Stimulated activated CD8-positive, alpha-beta memory T cell treated with anti-CD3 and anti-CD28 coated beads, Interleukin-7, amount 100 ng/mL, for 48 hours (primary cell): ENCODE measurements around the gene ADAD1.
"Not testable (repeated sequence)": the region's sequence is repeated elsewhere in the genome, so short reads cannot be mapped to it uniquely, and the experiment has no call there.

Experiments used
- DNase-seq, 2 donors: peaks; one replicate each; pipeline ENCODE4 v3.0.0-alpha.2; 2020; ENCODE audit warnings: low read depth in 1 of 2; ENCODE audit errors: extremely low read depth in 1 of 2

Gene ADAD1

DNA sequence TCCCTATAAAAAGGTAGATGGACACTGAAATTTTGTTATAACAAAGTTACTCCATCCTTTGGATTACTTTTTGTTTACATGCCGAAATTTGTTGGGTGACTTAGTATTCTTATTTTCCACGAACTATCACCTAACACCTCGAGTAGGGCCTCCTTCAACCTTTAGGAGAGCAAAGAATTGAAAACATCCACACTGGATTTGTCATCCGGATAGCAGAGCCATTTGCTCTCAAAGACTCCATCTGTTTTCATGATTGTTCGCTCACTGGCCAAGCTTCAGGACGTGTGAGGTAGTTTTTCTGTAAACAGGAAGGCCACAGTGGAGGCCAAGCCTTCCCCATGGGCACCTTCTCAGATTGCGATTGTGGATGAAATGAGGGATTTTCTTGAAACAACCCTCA, at the start of gene ADAD1:
TSS of gene ADAD1 (plus strand) at position 301 of the 400 bp plus-strand sequence. CDS start 1,059 bp downstream, outside the sequence.
- no peak for DNase-seq

DNA sequence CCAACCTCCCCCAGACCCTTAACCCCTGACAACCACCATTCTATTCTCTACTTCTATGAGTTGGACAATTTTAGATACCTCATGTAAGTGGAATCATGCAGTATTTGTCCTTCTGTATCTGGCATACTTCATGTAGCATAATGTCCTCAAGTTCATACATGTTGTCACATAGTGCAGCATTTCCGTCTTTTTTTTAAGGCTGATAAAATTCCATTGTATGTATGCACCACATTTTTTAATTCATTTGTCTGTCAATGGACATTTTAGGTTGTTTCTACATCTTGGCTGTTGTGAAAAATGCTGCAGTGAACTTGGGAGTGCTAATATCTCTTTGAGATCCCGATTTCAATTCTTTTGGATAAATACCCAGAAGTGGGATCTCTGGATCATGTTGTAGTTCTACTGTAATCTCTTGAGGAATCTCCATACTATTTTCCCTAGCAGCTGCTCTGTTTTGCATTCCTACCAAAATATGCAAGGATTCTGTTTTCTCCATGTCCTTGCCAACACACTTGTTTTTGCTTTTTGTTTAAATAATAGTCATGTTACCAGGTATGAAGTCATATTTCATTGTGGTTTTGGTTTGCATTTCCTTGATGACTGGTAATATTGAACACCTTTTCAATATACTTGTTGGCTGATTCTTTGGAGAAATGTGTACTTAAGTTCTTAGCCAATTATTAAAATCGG, 48.8 kb upstream of the ADAD1 start:
- no peak for DNase-seq

DNA sequence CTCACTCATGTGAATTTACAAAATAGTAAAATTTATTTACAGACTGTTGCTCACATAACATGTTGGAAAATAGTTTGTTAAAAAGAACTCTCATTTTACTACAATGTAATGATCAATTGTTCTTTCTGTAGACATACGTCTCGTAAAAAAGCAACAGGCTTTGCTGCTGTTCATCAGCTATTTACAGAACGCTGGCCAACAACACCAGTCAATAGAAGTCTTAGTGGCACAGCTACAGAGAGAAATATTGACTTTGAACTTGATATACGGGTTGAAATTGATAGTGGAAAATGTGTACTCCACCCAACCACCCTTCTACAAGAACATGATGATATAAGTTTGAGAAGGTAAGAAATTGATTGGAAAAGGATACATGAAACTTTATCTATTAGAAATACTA, 47.6 kb upstream of the ADAD1 start:
- no peak for DNase-seq

DNA sequence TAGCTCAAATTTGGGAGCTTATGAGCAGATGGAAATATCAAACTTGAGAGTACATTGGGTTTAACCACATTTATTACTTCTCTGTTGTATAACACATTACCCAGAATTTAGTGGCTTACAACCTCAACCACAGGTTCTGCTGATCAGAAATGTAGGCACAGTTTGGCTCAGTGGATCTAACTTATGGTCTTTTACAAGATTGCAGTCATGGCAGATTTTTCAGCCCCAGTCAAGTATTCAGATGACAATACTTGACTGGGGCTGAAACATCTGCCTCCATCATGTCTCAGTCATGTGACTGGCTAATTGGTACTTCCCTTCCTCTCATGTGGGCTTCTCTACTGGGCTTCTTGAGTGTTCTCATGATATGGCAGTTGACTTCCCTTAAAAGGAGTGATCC, 44.0 kb upstream of the ADAD1 start:
- DNase-seq = no peak

DNA sequence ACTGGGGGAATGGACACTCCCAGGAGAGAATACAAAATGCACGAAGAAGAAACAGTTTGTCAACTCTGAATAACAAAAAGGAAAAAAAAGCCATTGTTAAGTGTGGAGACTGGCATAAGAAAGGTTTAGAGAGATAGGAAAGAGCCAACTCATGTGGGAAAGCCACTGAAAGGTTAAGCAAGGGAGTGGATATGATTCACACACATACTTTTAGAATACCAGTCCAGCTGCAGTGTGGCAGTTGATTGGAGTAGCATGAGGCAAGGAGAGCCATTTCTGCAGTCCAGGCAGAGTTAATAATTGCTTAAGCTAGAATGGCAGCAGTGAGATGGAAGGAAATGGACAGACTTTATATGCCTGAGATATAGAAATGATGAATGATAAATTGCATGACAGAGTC, 36.9 kb upstream of the ADAD1 start:
- DNase-seq = no peak

DNA sequence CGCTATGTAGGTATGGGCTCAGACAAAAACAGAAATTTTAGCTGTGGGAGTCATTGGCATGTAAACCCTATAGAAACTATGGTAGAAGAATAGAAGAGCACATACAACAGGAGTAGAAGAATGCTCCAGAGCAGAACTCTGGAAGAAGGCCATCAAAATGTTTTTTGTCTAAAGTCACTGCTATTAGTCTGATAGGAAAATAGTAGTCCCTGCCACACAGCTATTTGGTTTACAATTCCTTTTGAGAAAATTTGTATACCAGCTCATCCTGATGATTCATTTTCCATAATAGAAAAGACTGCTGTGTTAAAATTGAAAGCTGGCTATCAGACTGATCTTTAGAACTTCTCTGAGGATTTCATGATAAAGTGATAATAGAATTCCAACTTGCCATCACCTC, 32.8 kb upstream of the ADAD1 start:
- no peak for DNase-seq

DNA sequence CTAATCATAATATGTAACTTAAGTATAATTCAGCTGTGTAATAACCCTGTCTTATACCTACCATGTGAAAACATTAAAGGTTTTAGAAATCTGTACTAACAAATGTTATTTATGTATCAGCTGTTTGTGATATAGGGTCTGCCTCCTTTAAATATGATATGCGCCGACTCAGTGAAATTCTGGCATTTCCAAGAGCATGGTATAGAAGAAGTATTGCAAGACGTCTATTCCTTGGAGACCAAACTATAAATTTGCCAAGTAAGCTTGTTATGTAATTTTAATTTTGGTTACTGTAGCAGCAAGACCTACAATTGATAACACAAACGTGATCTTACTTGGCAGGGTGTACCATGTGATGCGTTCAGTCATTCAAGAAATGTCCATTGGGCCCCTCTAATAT, 32.3 kb upstream of the ADAD1 start:
- no peak for DNase-seq

DNA sequence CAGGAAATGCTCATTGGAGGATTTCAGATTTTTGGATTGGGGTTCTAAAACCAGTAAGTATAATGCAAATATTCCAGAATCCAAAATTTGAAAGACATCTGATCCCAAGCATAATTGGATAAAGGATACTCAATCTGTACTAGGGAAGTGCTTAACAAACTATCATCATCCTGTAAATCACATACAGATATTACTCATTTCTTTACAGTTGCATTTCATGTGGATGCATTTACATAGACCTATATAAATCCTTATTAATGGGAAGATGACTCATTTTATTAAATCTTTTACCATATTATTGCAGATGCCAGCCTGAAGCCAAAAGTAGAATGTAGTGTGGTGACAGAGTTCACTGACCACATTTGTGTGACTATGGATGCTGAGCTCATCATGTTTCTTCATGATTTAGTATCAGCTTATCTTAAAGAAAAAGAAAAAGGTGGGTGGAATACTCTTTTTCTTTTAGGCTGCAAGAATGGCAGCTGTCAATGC, 22.4 kb upstream of the ADAD1 start:
- no peak for DNase-seq

DNA sequence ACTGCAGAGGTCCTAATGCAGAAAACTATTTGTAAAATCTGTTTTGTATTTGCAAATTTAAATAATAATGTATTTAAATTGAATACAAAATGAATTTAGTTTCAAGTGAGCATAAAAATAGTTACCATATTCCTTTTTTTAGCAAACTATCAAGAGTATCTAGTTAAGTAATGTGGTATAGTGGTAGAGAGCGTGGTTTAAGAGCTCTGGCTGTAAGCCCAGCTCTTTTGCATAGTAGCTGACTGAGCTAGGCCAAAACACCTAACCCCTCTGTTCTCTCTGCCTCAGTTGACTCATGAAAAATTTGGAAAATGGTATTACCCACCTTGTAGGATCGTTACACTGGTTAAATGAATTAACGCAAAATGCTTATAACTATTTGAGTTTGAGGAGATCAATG, 18.1 kb upstream of the ADAD1 start:
- DNase-seq = no peak

DNA sequence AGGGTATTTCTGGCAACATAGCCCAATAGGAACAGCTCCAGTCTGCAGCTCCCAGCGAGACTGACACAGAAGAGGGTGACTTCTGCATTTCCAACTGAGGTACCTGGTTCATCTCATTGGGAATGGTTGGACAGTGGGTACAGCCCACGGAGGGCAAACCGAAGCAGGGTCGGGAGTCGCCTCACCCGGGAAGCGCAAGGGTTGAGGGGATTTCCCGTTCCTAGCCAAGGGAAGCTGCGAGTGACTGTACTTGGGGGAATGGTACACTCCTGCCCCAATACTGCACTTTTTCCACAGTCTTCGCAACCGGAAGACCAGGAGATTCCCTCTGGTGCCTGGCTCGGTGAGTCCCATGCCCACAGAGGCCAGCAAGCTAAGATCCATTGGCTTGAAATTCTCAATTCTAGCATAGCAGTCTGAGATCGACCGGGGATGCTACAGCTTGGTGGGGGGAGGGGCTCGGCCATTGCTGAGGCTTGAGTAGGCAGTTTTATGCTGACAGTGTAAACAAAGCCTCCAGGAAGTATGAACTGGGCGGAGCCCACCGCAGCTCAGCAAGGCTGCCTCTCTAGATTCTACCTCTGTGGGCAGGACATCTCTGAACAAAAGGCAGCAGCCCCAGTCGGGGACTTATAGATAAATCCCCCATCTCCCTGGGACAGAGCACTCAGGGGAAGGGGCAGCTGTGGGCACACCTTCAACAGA, 14.0 kb upstream of the ADAD1 start:
- no peak for DNase-seq

DNA sequence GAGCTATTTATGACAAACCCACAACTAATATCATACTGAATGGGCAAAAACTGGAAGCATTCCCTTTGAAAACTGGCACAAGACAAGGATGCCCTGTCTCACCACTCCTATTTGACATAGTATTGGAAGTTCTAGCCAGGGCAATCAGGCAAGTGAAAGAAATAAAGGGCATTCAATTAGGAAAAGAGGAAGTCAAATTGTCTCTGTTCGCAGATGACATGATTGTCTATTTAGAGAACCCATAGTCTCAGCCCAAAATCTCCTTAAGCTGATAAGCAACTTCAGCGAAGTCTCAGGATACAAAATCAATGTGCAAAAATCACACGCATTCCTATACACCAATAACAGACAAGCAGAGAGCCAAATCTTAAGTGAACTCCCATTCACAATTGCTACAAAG, 10.0 kb upstream of the ADAD1 start:
- DNase-seq = not testable (repeated sequence)

DNA sequence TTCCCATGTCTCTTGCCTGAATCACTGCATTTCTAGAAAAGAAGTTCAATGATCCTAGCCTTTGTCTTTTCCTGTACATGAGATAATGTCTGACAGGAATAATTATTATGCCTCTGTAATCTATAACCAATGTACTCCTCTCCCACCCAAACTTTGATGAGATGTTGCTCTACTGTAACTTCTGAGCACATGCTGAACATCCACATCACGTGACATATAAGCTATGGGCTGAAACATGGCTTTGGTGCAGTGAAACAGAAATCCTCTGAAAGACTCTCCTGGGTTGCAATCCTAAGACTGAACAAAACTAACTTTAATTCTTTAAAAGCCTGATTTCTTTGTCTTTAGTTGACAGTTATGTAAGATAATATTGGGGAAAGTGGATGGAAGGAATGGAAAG, 1.5 kb upstream of the ADAD1 start:
- DNase-seq = no peak

DNA sequence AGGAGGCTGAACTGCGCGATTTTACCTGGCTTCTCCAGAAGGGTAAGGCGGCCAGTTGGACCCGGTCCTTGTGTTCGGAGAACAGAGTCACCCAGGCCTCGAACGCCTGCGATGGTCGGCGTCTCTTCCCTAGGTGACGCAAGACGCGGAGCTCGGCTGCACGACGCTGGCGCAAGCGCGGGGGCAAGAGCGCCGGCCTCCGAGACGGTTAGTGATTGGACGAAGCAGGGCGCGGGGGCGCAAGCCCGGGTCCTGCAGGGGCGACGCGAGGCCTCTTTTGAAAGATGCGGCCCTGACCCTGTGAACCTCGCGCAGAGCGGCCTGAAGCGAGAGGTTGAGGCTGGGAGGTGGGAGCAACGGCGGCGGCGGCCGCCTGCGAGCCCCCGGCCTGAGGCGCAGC, 428 bp downstream of the ADAD1 start:
- DNase-seq = no peak

DNA sequence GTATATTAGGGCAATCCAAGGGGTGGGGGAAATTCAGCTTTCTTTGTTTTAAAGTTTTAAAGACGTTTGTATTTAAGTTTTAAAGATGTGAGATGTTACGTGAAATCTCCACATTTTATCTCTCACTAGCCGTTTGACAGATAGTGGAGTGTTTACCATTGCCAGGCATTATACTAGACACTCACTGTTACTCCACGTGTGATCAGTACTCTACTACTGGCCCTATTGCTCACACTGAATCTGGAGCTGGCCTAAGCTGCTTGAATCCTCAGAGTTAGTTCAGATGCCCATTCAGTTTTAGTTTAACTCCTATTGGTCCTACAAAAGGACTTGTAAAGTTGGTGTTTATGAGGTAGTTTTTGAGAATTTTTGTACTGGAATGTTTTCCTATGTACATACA, 4.5 kb downstream of the ADAD1 start:
- DNase-seq = no peak

DNA sequence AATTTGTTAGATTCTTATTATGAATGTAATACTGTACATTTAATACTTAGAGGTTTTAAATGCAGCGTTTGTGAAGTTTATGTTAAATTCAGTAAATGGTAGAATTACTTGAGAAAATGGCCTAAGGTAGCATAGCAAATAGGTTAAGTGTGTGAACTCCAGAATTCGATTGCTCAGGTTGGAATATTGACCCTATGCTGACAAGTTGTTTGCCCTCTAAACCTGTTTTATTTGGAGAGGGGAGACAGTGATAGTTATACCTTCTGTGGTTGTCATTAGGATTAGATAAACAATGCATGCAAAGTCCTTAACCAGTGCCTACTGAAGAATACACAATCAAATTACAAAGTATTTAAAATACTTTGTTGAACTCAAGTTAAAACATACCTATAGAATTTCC, 5.4 kb downstream of the ADAD1 start:
- no peak for DNase-seq

DNA sequence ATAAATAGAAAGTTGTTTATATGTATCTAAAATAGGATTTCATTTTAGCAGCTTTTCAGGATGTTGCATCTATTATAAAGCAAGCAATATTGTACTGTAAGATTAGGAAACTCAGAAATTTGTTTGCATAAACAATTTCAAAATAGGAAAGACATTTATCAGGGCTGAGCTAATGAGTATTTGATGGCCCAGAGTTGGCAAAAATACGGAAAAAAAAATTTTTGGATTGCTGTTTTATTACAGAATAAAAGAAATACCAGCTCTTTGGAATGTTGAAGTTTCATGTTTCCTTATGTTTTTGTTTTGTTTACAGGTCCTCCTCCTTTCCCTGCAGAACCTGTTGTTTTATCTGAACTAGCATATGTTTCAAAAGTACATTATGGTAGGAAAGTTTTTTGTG, 14.5 kb downstream of the ADAD1 start:
- DNase-seq = no peak

DNA sequence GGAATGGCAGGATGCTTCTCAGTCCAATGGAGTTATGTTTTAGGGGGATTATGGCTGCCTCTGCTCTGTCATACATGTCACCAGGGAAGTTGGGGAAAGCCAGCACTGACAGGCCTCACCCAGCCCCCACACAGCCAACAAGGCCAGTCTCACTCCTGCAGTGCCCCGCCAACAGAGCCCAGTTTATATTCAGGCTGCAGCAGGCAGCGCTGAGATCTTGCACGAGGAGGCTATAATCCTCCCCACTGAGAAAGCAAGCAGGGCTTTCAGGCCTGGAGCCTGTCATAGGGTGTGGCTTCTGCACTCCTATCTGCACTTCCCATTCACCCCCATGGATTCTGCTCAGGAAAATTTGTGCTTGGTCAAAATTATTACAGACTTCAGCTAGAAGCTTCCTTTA, 25.1 kb downstream of the ADAD1 start:
- no peak for DNase-seq

DNA sequence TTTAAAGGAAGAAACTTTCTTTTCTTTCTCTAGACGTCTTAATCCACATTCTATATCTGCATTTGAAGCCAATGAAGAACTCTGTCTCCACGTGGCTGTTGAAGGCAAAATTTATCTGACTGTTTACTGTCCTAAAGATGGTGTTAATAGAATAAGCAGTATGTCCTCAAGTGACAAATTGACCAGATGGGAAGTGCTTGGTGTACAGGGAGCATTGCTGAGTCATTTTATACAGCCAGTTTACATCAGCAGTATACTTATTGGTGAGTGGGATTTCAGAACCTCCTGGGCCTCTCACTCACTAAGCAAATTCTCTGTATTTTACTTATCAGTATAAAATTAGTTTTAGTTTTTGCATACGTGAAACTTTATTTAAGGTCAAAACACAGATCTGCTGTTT, 33.7 kb downstream of the ADAD1 start:
- DNase-seq = no peak

DNA sequence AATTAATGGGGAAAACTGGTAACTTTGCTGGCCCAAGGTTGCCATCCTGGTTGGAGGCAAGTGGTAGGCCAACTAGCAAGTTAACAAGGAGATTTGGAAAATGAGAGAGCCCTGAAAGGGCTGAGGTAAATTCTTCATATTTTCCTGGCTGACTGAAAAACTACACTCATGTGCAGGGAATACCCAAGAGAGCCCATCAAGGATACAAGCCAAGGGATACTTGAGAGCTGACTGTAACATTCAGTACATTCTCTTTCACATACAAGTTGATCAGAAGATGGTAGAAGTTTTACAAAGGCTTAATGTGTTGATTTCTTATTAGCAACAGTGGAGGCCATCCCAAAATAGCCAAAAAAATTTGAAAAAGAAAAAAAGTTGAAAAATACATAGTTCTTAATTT, 44.4 kb downstream of the ADAD1 start:
- DNase-seq = no peak

DNA sequence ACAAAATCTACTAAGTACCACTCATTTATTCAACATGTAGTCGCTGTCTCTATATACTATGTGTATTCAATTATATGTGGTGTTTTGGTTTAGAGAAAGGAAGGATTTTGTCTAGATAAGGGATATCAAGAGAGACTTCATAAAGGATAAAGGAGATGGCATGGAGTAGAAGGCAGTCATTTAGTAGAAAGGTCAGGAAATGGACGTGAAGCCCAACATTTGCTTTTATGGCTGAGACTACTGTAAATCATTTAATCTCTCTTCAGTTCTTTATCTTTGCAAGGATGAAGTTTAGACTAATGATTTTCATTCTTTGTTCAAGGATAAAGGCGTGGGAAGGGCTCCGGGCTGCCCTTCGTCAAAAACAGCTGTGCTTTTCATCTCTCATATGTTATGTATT, 52.5 kb downstream of the ADAD1 start:
- DNase-seq = no peak

DNA sequence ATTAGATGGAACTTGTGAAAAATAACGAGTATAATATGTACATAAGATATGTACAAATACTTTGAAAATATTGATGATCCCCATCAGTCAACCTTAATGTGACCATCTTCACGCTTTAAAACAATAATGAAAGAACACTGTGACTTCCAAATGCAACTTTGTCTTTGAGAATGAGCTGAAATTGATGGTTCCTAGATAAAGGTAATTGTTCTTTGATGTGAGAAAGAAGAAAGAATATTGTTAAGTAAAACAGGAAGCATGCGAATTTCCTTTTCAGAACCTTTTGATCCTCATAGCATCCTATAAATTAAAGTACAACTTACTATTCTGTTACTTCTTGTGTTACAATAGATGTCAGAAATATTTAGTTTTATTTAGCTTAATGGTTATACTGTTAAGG, 55.5 kb downstream of the ADAD1 start:
- DNase-seq = no peak

DNA sequence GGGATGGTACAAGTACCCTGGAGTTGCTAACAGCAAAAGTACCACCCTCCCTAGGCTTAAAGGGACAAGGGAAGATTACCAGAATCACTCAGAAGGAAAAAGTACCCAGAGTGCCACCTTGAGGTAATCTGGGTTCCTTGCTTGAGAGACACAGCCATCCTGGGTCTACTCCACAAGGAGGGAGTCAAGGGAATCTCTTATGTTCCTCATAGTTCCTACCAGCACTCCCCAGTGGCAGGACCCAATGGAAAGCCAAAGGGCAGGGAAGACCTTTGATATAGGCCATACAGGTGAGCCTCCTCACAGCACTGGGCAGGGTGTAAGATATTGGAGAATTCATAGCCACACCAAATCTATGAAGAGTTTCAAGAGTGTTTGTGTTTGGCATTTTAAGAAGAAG, 72.0 kb downstream of the ADAD1 start:
- no peak for DNase-seq
